GM21576 (cell line): ENCODE measurements around the gene C11orf86.

ENCODE experiments used
- ATAC-seq: cut with Tn5 transposase; IDR thresholded peaks from one replicate; pipeline ENCODE4 v1.9.1; 2021; ENCODE audit warnings: mild to moderate bottlenecking, moderate library complexity; ENCODE audit not compliant: unreplicated experiment

C11orf86 gene

DNA sequence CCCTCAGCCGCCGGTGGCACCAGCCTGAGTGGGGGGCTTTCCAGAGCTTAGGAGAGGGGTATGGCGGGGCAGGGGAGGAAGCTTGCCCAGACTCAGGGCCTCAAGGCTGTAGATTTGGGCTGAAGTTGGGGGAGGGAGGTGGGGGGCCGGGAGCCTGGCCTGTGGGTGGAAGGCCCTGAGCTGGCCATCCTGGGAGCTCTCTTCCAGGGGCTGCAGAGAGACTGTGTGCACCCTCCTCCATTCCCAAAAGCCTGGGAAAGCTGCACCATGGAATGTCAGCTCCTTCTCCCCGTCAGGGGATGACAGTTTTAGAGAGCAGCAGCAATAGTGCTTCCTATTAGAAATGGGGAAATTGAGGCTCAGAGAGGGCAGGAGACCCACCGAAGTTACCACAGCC, 48.9 kb downstream of the C11orf86 start:
- no peak for ATAC-seq

DNA sequence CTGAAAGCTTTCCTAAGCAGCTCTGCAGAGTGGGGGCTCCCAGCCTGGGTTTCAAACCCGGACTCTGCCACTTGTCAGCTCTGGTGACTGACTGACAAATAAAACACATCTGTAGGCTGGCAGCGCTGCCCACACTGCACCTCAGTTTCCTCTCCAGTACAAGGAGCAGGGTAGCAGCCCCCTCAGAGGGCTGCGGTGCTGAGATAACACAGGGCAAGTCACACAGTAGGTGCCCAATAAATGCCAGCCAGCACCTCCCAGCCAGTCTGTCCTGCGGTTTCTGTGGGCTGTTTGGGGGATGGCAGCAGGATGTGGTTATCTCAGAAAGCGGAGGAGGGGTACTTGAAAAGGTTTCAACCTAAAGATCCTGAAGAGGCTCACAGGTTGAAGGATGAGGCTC, 49.3 kb downstream of the C11orf86 start:
- ATAC-seq, result no peak

GRCh38 chr11:67024966-67025365, 49.9 kb downstream of the C11orf86 start:
- no peak for ATAC-seq

GRCh38 chr11:67025750-67026149, 50.6 kb downstream of the C11orf86 start:
- no peak for ATAC-seq
